CD14-positive monocyte (primary cell): ENCODE results near the gene UBAP2L. TPM values are rescaled to one million over a fixed set of nuclear protein-coding genes. Genes with fewer than 3 reads are reported as not detected.

Experiments used
- DNase-seq, 3 donors: peaks; one replicate each; pipeline ENCODE4 v3.0.0-alpha.2; 2011 to 2022
- H2AFZ ChIP-seq: 2 replicates; pipeline ENCODE4 v1.6.0; 2012; ENCODE audit warnings: mild to moderate bottlenecking, low read depth, low read length, inconsistent platforms; ENCODE audit not compliant: insufficient read depth, poor library complexity, severe bottlenecking
- H3K27ac ChIP-seq, 2 donors: 1 replicate in 1 of 2; 2 replicates in 1 of 2; pipeline ENCODE4 v1.5.1; 2012 to 2013; ENCODE audit warnings: low read length in 2 of 2, control low read depth in 1 of 2, inconsistent platforms in 1 of 2, low read depth in 1 of 2, mild to moderate bottlenecking in 1 of 2
- H3K27me3 ChIP-seq, 2 donors: one replicate each; pipeline versions ENCODE4 v1.6.0 to v1.6.1; 2011 to 2013; ENCODE audit warnings: low read length in 2 of 2; ENCODE audit not compliant: control insufficient read depth in 2 of 2, insufficient read depth in 2 of 2
- H3K36me3 ChIP-seq, 2 donors: replicated peaks in 1 of 2; 1 replicate in 1 of 2; 2 replicates in 1 of 2; pipeline versions ENCODE4 v1.5.1 to v1.6.1; 2012 to 2013; ENCODE audit warnings: low read length in 2 of 2, control low read depth in 1 of 2, inconsistent platforms in 1 of 2, mild to moderate bottlenecking in 1 of 2; ENCODE audit not compliant: insufficient read depth in 2 of 2, control insufficient read depth in 1 of 2
- H3K4me1 ChIP-seq, 2 donors: 1 replicate in 1 of 2; 2 replicates in 1 of 2; pipeline versions ENCODE4 v1.5.1 to v1.6.1; 2012 to 2013; ENCODE audit warnings: low read length in 2 of 2, control low read depth in 1 of 2, inconsistent platforms in 1 of 2, mild to moderate bottlenecking in 1 of 2, moderate library complexity in 1 of 2; ENCODE audit not compliant: insufficient read depth in 2 of 2, control insufficient read depth in 1 of 2
- H3K4me2 ChIP-seq: replicated peaks from 2 replicates; pipeline ENCODE3; 2012; ENCODE audit warnings: low read length, moderate library complexity, mild to moderate bottlenecking; ENCODE audit not compliant: poor library complexity, severe bottlenecking; ENCODE audit errors: extremely low read depth
- H3K4me3 ChIP-seq, 3 experiments: fragments of 200-600 bp in 1 of 3; sonication (generic) in 1 of 3; replicated peaks in 1 of 3; 1 replicate in 2 of 3; 2 replicates in 1 of 3; pipeline ENCODE4 v1.5.1; 2011 to 2013; ENCODE audit warnings: low read length in 3 of 3, mild to moderate bottlenecking in 3 of 3, control low read depth in 2 of 3, low read depth in 2 of 3, inconsistent platforms in 1 of 3, moderate library complexity in 1 of 3
- H3K79me2 ChIP-seq: 2 replicates; pipeline ENCODE4 v1.6.0; 2012; ENCODE audit warnings: mild to moderate bottlenecking, control low read depth, inconsistent platforms, low read length, moderate library complexity; ENCODE audit not compliant: insufficient read depth
- H3K9ac ChIP-seq: 2 replicates; pipeline ENCODE4 v1.6.0; 2017; ENCODE audit warnings: low read length, mild to moderate bottlenecking; ENCODE audit not compliant: insufficient read depth, poor library complexity, severe bottlenecking
- H3K9me3 ChIP-seq, 2 donors: replicated peaks in 1 of 2; 1 replicate in 1 of 2; 2 replicates in 1 of 2; pipeline versions ENCODE4 v1.5.1 to v1.6.1; 2012 to 2013; ENCODE audit warnings: low read length in 2 of 2, control low read depth in 1 of 2; ENCODE audit not compliant: control insufficient read depth in 1 of 2, insufficient read depth in 1 of 2
- H4K20me1 ChIP-seq: 2 replicates; pipeline ENCODE4 v1.6.0; 2012; ENCODE audit warnings: mild to moderate bottlenecking, low read length, control low read depth, moderate library complexity; ENCODE audit not compliant: insufficient read depth
- H3K27ac Mint-ChIP-seq, 7 donors: one replicate each; pipeline ENCODE4 v1.8.0; 2020; ENCODE audit warnings: mild to moderate bottlenecking in 7 of 7, mixed read lengths in 7 of 7, moderate library complexity in 6 of 7, inconsistent platforms in 2 of 7
- H3K27me3 Mint-ChIP-seq, 3 donors: one replicate each; pipeline ENCODE4 v1.8.0; 2021 to 2022; ENCODE audit warnings: low read depth in 3 of 3, mild to moderate bottlenecking in 3 of 3, mixed read lengths in 3 of 3, moderate library complexity in 3 of 3, inconsistent platforms in 1 of 3
- H3K36me3 Mint-ChIP-seq, 2 donors: one replicate each; pipeline ENCODE4 v1.8.0; 2020; ENCODE audit warnings: mixed read lengths in 2 of 2, inconsistent platforms in 1 of 2, mild to moderate bottlenecking in 1 of 2
- H3K4me1 Mint-ChIP-seq: one replicate; pipeline ENCODE4 v1.8.0; 2020; ENCODE audit warnings: mild to moderate bottlenecking, mixed read lengths
- H3K4me3 Mint-ChIP-seq, 2 donors: one replicate each; pipeline ENCODE4 v1.8.0; 2020; ENCODE audit warnings: mild to moderate bottlenecking in 2 of 2, mixed read lengths in 2 of 2, moderate library complexity in 1 of 2
- H3K9me3 Mint-ChIP-seq, 7 donors: one replicate each; pipeline ENCODE4 v1.8.0; 2020 to 2022; ENCODE audit warnings: mixed read lengths in 7 of 7, mild to moderate bottlenecking in 6 of 7, moderate library complexity in 6 of 7, inconsistent platforms in 2 of 7
- CTCF ChIP-seq: fragments of 200-600 bp; IDR thresholded peaks from one replicate; pipeline ENCODE4 v1.8.0; 2022; ENCODE audit warnings: antibody characterized with exemption, mild to moderate bottlenecking
- WGBS: methylation state at CpG from one replicate; pipeline ENCODE4 v1.1.5; 2013; ENCODE audit warnings: missing lambda C conversion rate; ENCODE audit not compliant: insufficient coverage; 5-methylcytosine and 5-hydroxymethylcytosine counted together
- intact Hi-C, 2 donors: fragments of 100-400 bp; cut with micrococcal nuclease; formaldehyde crosslinking; loops; one replicate each; pipeline versions ENCODE4 v1.15.0 to v1.15.1; 2023
- polyA plus RNA-seq, 3 donors: library from polyadenylated mRNA; depleted of rRNA in 1 of 3; unstranded in 2 of 3; stranded (reverse) in 1 of 3; fragments of 300-500 nt in 2 of 3; fragments of >200 nt in 1 of 3; fragmentation: Illumina TruSeq in 2 of 3; gene quantifications; 1 replicate in 2 of 3; 2 replicates in 1 of 3; pipeline ENCODE4 v1.2.3, GENCODE V29; 2012 to 2021

Gene UBAP2L
- polyA plus RNA-seq, 3 donors = 40.1 to 200 (median 46.8) TPM

- no peak for DNase-seq
- Mint-ChIP-seq H3K27ac (peak overlapping the region in 4 of 7 donors; percentile 4 to 69 (median 39)), H3K36me3 (peaks cover 65 to 88% of the 10 kb centered on the region in 2 donors)
These were observed 11.9 kb upstream of the UBAP2L start for GRCh38 chr1:154208677-154209388.

GRCh38 chr1:154212083-154212482 is 8.7 kb upstream of the UBAP2L start:
- intact Hi-C loops = no loop called here
- H3K4me3 ChIP-seq = no peak overlapping the region
- H3K9me3 ChIP-seq = no peaks in the 10 kb centered on the region
- 98% methylated on average over 6 of the region's 10 CpGs for WGBS
- peaks cover 65 to 81% of the 10 kb centered on the region in 2 donors for H3K36me3 ChIP-seq
- no peak for TF ChIP-seq CTCF
- peak overlapping the region in 1 of 2 donors; percentile 20 for H3K27ac ChIP-seq
- DNase-seq = no peak
- no peaks in the 10 kb centered on the region for H3K27me3 ChIP-seq
- peak overlapping the region in 2 of 7 donors; percentile 41 to 77 for H3K27ac Mint-ChIP-seq
- peaks cover 5% of the 10 kb centered on the region for H3K4me1 Mint-ChIP-seq
- peaks cover 49% of the 10 kb centered on the region for H3K79me2 ChIP-seq
- H4K20me1 ChIP-seq = peaks cover 57% of the 10 kb centered on the region
- no peak overlapping the region for H2AFZ ChIP-seq
- peaks cover 0 to 1% (median 0%) of the 10 kb centered on the region in 3 donors for H3K27me3 Mint-ChIP-seq
- H3K4me3 Mint-ChIP-seq = no peak overlapping the region
- no peak overlapping the region for H3K9ac ChIP-seq
- no peaks in the 10 kb centered on the region for H3K9me3 Mint-ChIP-seq
- H3K4me2 ChIP-seq = no peak overlapping the region
- no peaks in the 10 kb centered on the region for H3K4me1 ChIP-seq
- peaks cover 56 to 91% of the 10 kb centered on the region in 2 donors for H3K36me3 Mint-ChIP-seq

More at GRCh38 chr1:154208677-154209388, 11.9 kb upstream of the UBAP2L start:
- Histone ChIP-seq H3K36me3 (peaks cover 76 to 86% of the 10 kb centered on the region in 2 donors), H3K9ac (no peak overlapping the region), H3K27me3 (no peaks in the 10 kb centered on the region), H3K4me2 (no peak overlapping the region), H3K27ac (peak overlapping the region in 1 of 2 donors; percentile 38), H2AFZ (no peak overlapping the region), H4K20me1 (peaks cover 32% of the 10 kb centered on the region), H3K9me3 (no peaks in the 10 kb centered on the region), H3K4me3 (no peak overlapping the region), H3K4me1 (no peaks in the 10 kb centered on the region), H3K79me2 (peaks cover 18% of the 10 kb centered on the region)
- no CpG with 5 or more reads among the region's 5 CpGs for WGBS
- peaks cover 5% of the 10 kb centered on the region for H3K4me1 Mint-ChIP-seq
- TF ChIP-seq CTCF = no peak
- H3K27me3 Mint-ChIP-seq = no peaks in the 10 kb centered on the region
- H3K4me3 Mint-ChIP-seq = no peak overlapping the region
- no peaks in the 10 kb centered on the region for H3K9me3 Mint-ChIP-seq
- intact Hi-C loops = no loop called here
